MCF 10A (cell line): ENCODE results near the gene DYNC2LI1. TPM values are rescaled to one million over a fixed set of nuclear protein-coding genes. Genes with fewer than 3 reads are reported as not detected.
A peak's percentile ranks its signal among the peaks of the same experiment; 100 is the strongest.

Experiments
- BruUV-seq: library from RNA; stranded (reverse); fragments of 400-500 nt; replicated peaks from 2 replicates; lab custom pipeline; 2021; lab: Mats Ljungman, UMichigan
- CTCF ChIA-PET: fragments of 300-600 bp; sonication (Branson Sonifier 250); formaldehyde crosslinking; extraction: SDS; loops from one replicate; lab custom pipeline; 2021; ENCODE audit warnings: antibody characterized with exemption, inconsistent platforms; lab: Yijun Ruan, JAX
- POLR2A ChIA-PET: fragments of 300-600, 350-650 bp; sonication (Branson Sonifier 250); formaldehyde crosslinking; extraction: SDS; loops from one replicate; lab custom pipeline; 2020; ENCODE audit warnings: antibody characterized with exemption, inconsistent platforms; lab: Yijun Ruan, JAX
- DNase-seq: peaks from one replicate; pipeline ENCODE4 v3.0.0-alpha.2; 2018; ENCODE audit not compliant: unreplicated experiment
- H3K27ac Mint-ChIP-seq: one replicate; pipeline ENCODE4 v1.8.0; 2022; ENCODE audit warnings: mild to moderate bottlenecking, low read depth, mixed read lengths; ENCODE audit not compliant: unreplicated experiment
- H3K27me3 Mint-ChIP-seq: one replicate; pipeline ENCODE4 v1.8.0; 2022; ENCODE audit warnings: mixed read lengths; ENCODE audit not compliant: insufficient read depth, unreplicated experiment
- H3K36me3 Mint-ChIP-seq: one replicate; pipeline ENCODE4 v1.8.0; 2022; ENCODE audit warnings: mild to moderate bottlenecking, moderate library complexity, mixed read lengths; ENCODE audit not compliant: insufficient read depth, unreplicated experiment
- H3K4me1 Mint-ChIP-seq: one replicate; pipeline ENCODE4 v1.8.0; 2022; ENCODE audit warnings: mixed read lengths; ENCODE audit not compliant: insufficient read depth, unreplicated experiment
- H3K4me3 Mint-ChIP-seq: one replicate; pipeline ENCODE4 v1.8.0; 2022; ENCODE audit warnings: mild to moderate bottlenecking, moderate library complexity, mixed read lengths; ENCODE audit not compliant: unreplicated experiment
- H3K9me3 Mint-ChIP-seq: one replicate; pipeline ENCODE4 v1.8.0; 2022; ENCODE audit warnings: mixed read lengths; ENCODE audit not compliant: unreplicated experiment
- CTCF ChIP-seq: fragments of 200-600 bp; IDR thresholded peaks from one replicate; pipeline ENCODE4 v1.8.0; 2022; ENCODE audit warnings: antibody characterized with exemption, mild to moderate bottlenecking; ENCODE audit not compliant: unreplicated experiment
- intact Hi-C: fragments of 100-400 bp; cut with micrococcal nuclease; formaldehyde crosslinking; loops from 2 replicates; pipeline ENCODE4 v1.14.1; 2022
- total RNA-seq: library from RNA; stranded (reverse); gene quantifications from 2 replicates; pipeline ENCODE4 v1.2.3, GENCODE V29; 2022

The DYNC2LI1 gene
- total RNA-seq, 1 experiment from 2014 or later = 13.0 TPM

GRCh38 chr2:43737097-43737854 lies 36.6 kb upstream of the DYNC2LI1 start:
- no peak overlapping the region for H3K4me3 Mint-ChIP-seq
- no peaks in the 10 kb centered on the region for H3K27me3 Mint-ChIP-seq
- H3K9me3 Mint-ChIP-seq = no peaks in the 10 kb centered on the region
- intact Hi-C loops = no loop called here
- no peak overlapping the region for H3K27ac Mint-ChIP-seq
- no peaks in the 10 kb centered on the region for H3K36me3 Mint-ChIP-seq
- DNase-seq = peak; percentile 34
- H3K4me1 Mint-ChIP-seq = peaks cover 11% of the 10 kb centered on the region
- ChIA-PET CTCF (interaction anchor here (0.5 to 1.2 kb wide), 5 partner anchors 21 to 160 kb away, joined by 3 to 5 read pairs (median 4); no protein-coding TSS in a partner anchor), POLR2A (no interaction called here)
- no TSS peak for BruUV-seq
- TF ChIP-seq CTCF = no peak

- no peak overlapping the region for H3K4me3 Mint-ChIP-seq
- H3K27ac Mint-ChIP-seq = no peak overlapping the region
- no peak for DNase-seq
- H3K36me3 Mint-ChIP-seq = no peaks in the 10 kb centered on the region
- no peak for TF ChIP-seq CTCF
- POLR2A ChIA-PET = interaction anchor here (0.7 kb wide), 1 partner anchor 18 kb away, joined by 3 read pairs; no protein-coding TSS in a partner anchor
- intact Hi-C loops = no loop called here
- no peaks in the 10 kb centered on the region for H3K9me3 Mint-ChIP-seq
- H3K27me3 Mint-ChIP-seq = no peaks in the 10 kb centered on the region
- BruUV-seq = no TSS peak
- peaks cover 11% of the 10 kb centered on the region for H3K4me1 Mint-ChIP-seq
- CTCF ChIA-PET = interaction anchor here (0.5 to 1.2 kb wide), 2 partner anchors 22 to 38 kb away, joined by 4 to 5 read pairs; no protein-coding TSS in a partner anchor
Measured at GRCh38 chr2:43737855-43738254, 36.0 kb upstream of the DYNC2LI1 start.

GRCh38 chr2:43738257-43738656 lies 35.6 kb upstream of the DYNC2LI1 start:
- no TSS peak for BruUV-seq
- no peaks in the 10 kb centered on the region for H3K27me3 Mint-ChIP-seq
- H3K36me3 Mint-ChIP-seq = no peaks in the 10 kb centered on the region
- peaks cover 11% of the 10 kb centered on the region for H3K4me1 Mint-ChIP-seq
- POLR2A ChIA-PET = interaction anchor here (0.7 kb wide), 1 partner anchor 18 kb away, joined by 3 read pairs; no protein-coding TSS in a partner anchor
- no peak overlapping the region for H3K4me3 Mint-ChIP-seq
- H3K27ac Mint-ChIP-seq = no peak overlapping the region
- CTCF ChIA-PET = interaction anchor here (0.5 kb wide), 1 partner anchor 37 kb away, joined by 5 read pairs; no protein-coding TSS in a partner anchor
- intact Hi-C loops = no loop called here
- DNase-seq = no peak
- no peaks in the 10 kb centered on the region for H3K9me3 Mint-ChIP-seq
- TF ChIP-seq CTCF = no peak

GRCh38 chr2:43743706-43744105 lies 30.1 kb upstream of the DYNC2LI1 start:
- TF ChIP-seq CTCF = no peak
- CTCF ChIA-PET = interaction anchor here (0.5 kb wide), 1 partner anchor 273 kb away, joined by 4 read pairs; no protein-coding TSS in a partner anchor
- intact Hi-C loops = no loop called here
- no peak for DNase-seq
- BruUV-seq = no TSS peak
- no peak overlapping the region for H3K4me3 Mint-ChIP-seq
- H3K4me1 Mint-ChIP-seq = no peaks in the 10 kb centered on the region
- no peaks in the 10 kb centered on the region for H3K36me3 Mint-ChIP-seq
- POLR2A ChIA-PET = no interaction called here
- H3K27me3 Mint-ChIP-seq = no peaks in the 10 kb centered on the region
- no peak overlapping the region for H3K27ac Mint-ChIP-seq
- no peaks in the 10 kb centered on the region for H3K9me3 Mint-ChIP-seq
